ENCODE measurements around the gene KAZALD1. TPM values are rescaled to one million over a fixed set of nuclear protein-coding genes. Genes with fewer than 3 reads are reported as not detected.
"Not testable (repeated sequence)": the region's sequence is repeated elsewhere in the genome, so short reads cannot be mapped to it uniquely, and the experiment has no call there.

KAZALD1 gene
- total RNA-seq, 1 donor from 2014 or later, result 1.1 TPM

GRCh38 chr10:101030496-101031127 lies 31.2 kb upstream of the KAZALD1 start:
- no peak for DNase-seq (ENCODE audit: low read depth, low spot score)

GRCh38 chr10:101031128-101031795 lies 30.5 kb upstream of the KAZALD1 start, which contains the start of the genes PDZD7 and SFXN3:
Gene PDZD7 (minus strand): TSS chr10:101031129. CDS start chr10:101030219, 910 bp downstream.
Gene SFXN3 (plus strand): TSS chr10:101031234. CDS start chr10:101034695, 3,461 bp downstream.
- peak; percentile 77 for DNase-seq (ENCODE audit: low read depth, low spot score)

- DNase-seq (ENCODE audit: low read depth, low spot score), result no peak
Observed at GRCh38 chr10:101031796-101032636, 29.8 kb upstream of the KAZALD1 start.

- peak; percentile 80 for DNase-seq (ENCODE audit: low read depth, low spot score)
Observed at GRCh38 chr10:101032637-101033224, 29.1 kb upstream of the KAZALD1 start.

- no peak for DNase-seq (ENCODE audit: low read depth, low spot score)
Observed at GRCh38 chr10:101033276-101033675, 28.5 kb upstream of the KAZALD1 start.

GRCh38 chr10:101034404-101034803 lies 27.4 kb upstream of the KAZALD1 start:
- not testable (repeated sequence) for DNase-seq (ENCODE audit: low read depth, low spot score)

- DNase-seq (ENCODE audit: low read depth, low spot score), result no peak
Observed at GRCh38 chr10:101035314-101035713, 26.5 kb upstream of the KAZALD1 start.

GRCh38 chr10:101035916-101036702 lies 25.7 kb upstream of the KAZALD1 start:
- DNase-seq (ENCODE audit: low read depth, low spot score), result no peak

GRCh38 chr10:101036726-101037125 lies 25.1 kb upstream of the KAZALD1 start:
- no peak for DNase-seq (ENCODE audit: low read depth, low spot score)

- no peak for DNase-seq (ENCODE audit: low read depth, low spot score)
Observed at GRCh38 chr10:101038484-101038883, 23.3 kb upstream of the KAZALD1 start.

GRCh38 chr10:101040061-101040460 lies 21.7 kb upstream of the KAZALD1 start:
- DNase-seq (ENCODE audit: low read depth, low spot score), result no peak

- DNase-seq (ENCODE audit: low read depth, low spot score), result no peak
Observed at GRCh38 chr10:101040851-101041250, 20.9 kb upstream of the KAZALD1 start.

GRCh38 chr10:101041252-101041761 lies 20.5 kb upstream of the KAZALD1 start:
- peak; percentile 75 for DNase-seq (ENCODE audit: low read depth, low spot score)

- DNase-seq (ENCODE audit: low read depth, low spot score), result no peak
Observed at GRCh38 chr10:101042118-101042517, 19.7 kb upstream of the KAZALD1 start.

GRCh38 chr10:101042667-101043362 lies 19.0 kb upstream of the KAZALD1 start:
- peak; percentile 92 for DNase-seq (ENCODE audit: low read depth, low spot score)

GRCh38 chr10:101043363-101043707 lies 18.5 kb upstream of the KAZALD1 start:
- DNase-seq (ENCODE audit: low read depth, low spot score), result no peak

- no peak for DNase-seq (ENCODE audit: low read depth, low spot score)
Observed at GRCh38 chr10:101044117-101044516, 17.7 kb upstream of the KAZALD1 start.

- no peak for DNase-seq (ENCODE audit: low read depth, low spot score)
Observed at GRCh38 chr10:101046332-101047238, 15.2 kb upstream of the KAZALD1 start.

- DNase-seq (ENCODE audit: low read depth, low spot score), result no peak
Observed at GRCh38 chr10:101047268-101047667, 14.5 kb upstream of the KAZALD1 start.

All from pulmonary artery endothelial cell (primary cell).